NCI-H2196 treated with DMSO at 0.1 percent for 48 hours (cell line): ENCODE data around the gene SORL1-AS1.

Experiments used
- DNase-seq: peaks from one replicate; lab custom pipeline; 2025; ENCODE audit not compliant: unreplicated experiment; lab: John Stamatoyannopoulos, UW

Gene SORL1-AS1

DNA sequence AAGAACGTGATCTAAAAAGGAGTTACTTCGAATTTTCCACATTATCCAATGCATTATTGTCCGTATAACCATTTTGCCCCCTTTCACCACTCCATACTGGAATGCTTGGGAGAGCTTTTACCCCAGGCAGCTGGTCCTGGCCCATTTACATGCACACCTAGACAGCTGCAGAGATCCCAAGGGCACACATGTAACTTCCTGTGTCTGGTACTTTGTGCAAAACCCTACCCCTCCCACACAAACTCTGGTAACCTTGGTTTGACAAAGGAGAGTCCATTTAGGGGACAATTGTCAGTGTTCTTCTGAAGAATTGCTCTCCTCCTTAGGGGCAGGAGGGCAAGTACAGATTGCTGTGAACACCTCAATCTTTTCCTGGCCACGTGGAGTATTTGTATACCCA lies 58.0 kb downstream of the SORL1-AS1 start:
- no peak for DNase-seq

DNA sequence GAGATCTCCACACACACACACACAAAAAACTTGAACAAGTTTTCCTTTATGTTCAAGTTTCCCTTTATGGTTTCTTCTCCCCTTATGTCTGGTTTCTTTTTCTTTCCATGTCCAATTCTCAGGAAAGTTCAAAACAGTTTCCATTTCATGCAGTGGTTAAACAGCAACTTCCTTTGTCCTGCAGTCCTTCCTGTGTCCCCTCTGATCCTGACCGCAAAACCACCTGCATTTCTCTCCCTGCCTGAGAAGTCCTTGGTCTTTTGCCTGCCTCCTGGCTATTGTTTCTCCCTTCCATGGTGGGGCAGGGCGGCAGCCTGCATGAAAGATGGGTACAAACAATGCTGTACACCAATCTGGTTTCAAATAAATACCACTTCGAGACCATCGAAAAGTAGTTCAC lies 58.9 kb downstream of the SORL1-AS1 start:
- no peak for DNase-seq

DNA sequence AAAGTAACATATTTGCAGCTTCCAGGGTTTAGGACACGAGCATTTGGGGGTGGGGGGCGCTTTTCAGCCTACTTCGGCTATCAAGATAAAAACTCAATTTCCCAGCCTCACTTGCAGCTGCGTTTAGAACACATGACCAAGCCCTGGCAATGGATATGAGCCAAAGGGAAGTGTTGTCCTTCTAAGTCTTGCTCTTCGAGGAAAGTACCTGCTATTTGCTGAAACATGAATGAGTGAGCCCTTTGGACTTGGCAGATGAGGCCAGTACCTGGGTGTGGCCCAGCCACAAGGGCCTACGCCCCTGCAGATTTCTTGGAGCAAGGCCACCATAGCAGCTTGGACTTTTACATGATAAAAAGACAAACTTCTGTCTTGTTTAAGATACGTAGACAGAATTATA lies 60.9 kb downstream of the SORL1-AS1 start:
- no peak for DNase-seq

DNA sequence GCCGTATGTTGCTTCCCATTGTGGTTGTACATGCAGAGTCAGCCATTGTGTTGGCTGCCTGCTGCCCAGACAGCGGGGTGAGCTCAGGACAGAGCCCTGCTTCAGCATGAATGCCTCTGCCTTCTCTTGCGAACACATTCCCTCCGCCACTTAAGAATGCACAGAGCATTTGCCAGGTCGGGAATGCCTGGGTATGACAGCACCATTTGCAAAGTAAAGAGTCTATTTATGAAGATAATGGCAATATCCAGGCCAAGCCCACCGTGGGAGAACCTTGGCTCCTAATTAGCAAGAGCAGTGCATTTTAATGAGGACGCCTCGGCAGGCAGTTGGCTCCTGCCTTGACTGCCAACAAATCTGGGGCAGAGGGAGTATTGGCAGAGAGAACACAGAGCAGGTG lies 63.1 kb downstream of the SORL1-AS1 start:
- DNase-seq: no peak
